ENCODE measurements around the gene HECTD3.

The HECTD3 gene

GRCh38 chr1:45010855-45011811 is at the start of gene HECTD3:
Gene HECTD3 (minus strand): TSS chr1:45011324. CDS start chr1:45011257, 67 bp downstream.
- no peak for DNase-seq (ENCODE audit: low read depth)

GRCh38 chr1:45059829-45060228 is 48.7 kb upstream of the HECTD3 start:
- DNase-seq (ENCODE audit: low read depth): no peak

GRCh38 chr1:45057542-45057941 is 46.4 kb upstream of the HECTD3 start:
- no peak for DNase-seq (ENCODE audit: low read depth)

- no peak for DNase-seq (ENCODE audit: low read depth)
Measured at GRCh38 chr1:45051005-45051772, 40.1 kb upstream of the HECTD3 start.

- DNase-seq (ENCODE audit: low read depth): no peak
Measured at GRCh38 chr1:45047032-45047431, 35.9 kb upstream of the HECTD3 start.

GRCh38 chr1:45044916-45045315 is 33.8 kb upstream of the HECTD3 start:
- no peak for DNase-seq (ENCODE audit: low read depth)

GRCh38 chr1:45043094-45043493 is 32.0 kb upstream of the HECTD3 start:
- DNase-seq (ENCODE audit: low read depth): no peak

GRCh38 chr1:45040297-45040696 is 29.2 kb upstream of the HECTD3 start:
- no peak for DNase-seq (ENCODE audit: low read depth)

- no peak for DNase-seq (ENCODE audit: low read depth)
Measured at GRCh38 chr1:45038661-45039364, 27.7 kb upstream of the HECTD3 start.

GRCh38 chr1:45038240-45038639 is 27.1 kb upstream of the HECTD3 start:
- no peak for DNase-seq (ENCODE audit: low read depth)

- no peak for DNase-seq (ENCODE audit: low read depth)
Measured at GRCh38 chr1:45037456-45037855, 26.3 kb upstream of the HECTD3 start.

GRCh38 chr1:45035631-45036301 is 24.6 kb upstream of the HECTD3 start:
- DNase-seq (ENCODE audit: low read depth): no peak

- no peak for DNase-seq (ENCODE audit: low read depth)
Measured at GRCh38 chr1:45033356-45033755, 22.2 kb upstream of the HECTD3 start.

GRCh38 chr1:45032837-45033236 is 21.7 kb upstream of the HECTD3 start:
- DNase-seq (ENCODE audit: low read depth): no peak

GRCh38 chr1:45026446-45026845 is 15.3 kb upstream of the HECTD3 start:
- no peak for DNase-seq (ENCODE audit: low read depth)

GRCh38 chr1:45023663-45024062 is 12.5 kb upstream of the HECTD3 start:
- no peak for DNase-seq (ENCODE audit: low read depth)

GRCh38 chr1:45018599-45019230 is 7.6 kb upstream of the HECTD3 start:
- no peak for DNase-seq (ENCODE audit: low read depth)

GRCh38 chr1:45016767-45017166 is 5.6 kb upstream of the HECTD3 start:
- no peak for DNase-seq (ENCODE audit: low read depth)

- DNase-seq (ENCODE audit: low read depth): no peak
Measured at GRCh38 chr1:45016090-45016697, 5.1 kb upstream of the HECTD3 start.

GRCh38 chr1:45015683-45016082 is 4.6 kb upstream of the HECTD3 start:
- no peak for DNase-seq (ENCODE audit: low read depth)
